HG02610 (cell line): ENCODE data around the gene AKAP6.

ENCODE experiments used
- ATAC-seq: cut with Tn5 transposase; IDR thresholded peaks from one replicate; pipeline ENCODE4 v1.9.1; 2021; ENCODE audit warnings: mild to moderate bottlenecking, moderate library complexity; ENCODE audit not compliant: unreplicated experiment

Gene AKAP6

GRCh38 chr14:32331206-32331605 is 2.1 kb downstream of the AKAP6 start:
- ATAC-seq, result no peak

DNA sequence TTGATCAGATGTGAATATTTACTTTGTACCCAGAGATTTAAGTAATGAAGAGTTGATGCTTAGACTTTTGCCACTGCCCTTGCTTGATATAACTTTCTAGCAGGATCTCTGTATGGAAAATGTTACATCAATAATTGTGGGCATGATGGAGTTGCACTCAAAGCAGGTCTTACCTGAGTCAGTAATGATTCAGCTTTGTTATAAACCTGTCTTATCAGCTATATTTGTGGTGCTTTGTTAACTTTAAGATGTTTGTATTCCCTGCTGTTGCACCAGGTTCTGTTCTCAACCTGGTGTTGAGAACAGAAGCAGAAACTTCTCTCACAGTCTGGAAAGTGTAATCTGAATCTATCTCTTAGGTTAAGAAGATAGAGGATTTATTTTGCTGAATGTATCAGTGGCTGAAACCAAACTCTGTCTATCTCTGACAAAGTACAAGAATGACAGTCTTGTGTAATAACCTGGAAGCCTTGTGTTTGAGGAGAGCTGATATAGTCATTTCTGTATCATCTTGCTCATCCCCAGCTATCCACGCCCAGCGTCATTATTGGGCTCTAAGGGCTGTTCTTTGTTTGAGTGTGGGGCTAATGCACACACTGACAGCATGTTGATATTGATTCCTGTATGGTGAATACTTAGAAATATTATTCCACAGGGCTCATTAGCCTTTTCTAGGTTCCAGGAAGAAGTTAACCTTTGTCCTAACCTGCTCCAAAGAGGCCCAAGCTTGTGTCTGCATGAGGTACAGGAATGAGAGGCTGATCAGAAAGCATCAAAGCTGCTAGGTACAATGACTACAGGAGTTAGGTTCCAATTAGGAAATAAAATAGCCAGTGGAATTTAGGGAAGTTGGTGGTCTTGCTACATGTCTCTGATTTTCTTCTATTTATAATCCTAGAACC is 3.6 kb downstream of the AKAP6 start:
- peak; percentile 59 for ATAC-seq

DNA sequence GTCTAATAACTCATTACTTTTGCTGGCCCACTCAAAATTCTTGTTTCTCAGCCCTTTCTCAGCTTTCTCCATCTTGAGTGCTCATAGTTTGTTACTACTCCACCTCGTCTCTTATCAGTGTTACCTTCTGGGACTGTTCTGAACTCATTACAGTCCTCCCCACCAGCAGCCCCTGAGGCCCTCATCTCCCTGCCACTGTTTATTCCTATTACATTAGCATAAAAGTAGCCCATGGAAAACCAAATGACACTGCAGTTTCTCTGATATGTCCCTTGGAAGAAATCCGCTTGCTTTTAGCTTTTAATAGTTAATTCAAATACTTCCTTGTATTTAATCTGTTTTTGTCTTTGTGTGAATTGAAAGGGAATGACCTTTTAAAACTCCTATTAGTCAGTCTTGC is 7.6 kb downstream of the AKAP6 start:
- no peak for ATAC-seq

GRCh38 chr14:32337759-32338158 is 8.7 kb downstream of the AKAP6 start:
- no peak for ATAC-seq

DNA sequence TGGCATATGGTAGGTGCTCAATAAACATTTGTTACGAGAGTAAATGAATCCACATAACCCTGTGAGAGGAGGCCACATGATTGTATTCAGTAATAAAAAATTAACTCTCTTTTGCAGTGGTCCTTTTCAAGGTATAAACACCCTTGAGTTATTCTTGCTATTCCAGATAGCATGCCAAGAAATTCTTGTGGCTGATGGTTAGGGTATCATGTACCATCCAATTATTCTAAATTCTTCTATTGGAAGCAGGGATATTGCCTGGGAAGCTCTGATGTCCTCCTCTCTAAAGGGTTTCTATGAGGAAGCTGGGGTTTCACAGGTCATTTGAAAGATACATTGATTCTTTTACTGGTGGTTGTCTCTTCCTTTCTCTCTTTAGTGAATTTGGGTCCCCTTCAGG is 10.1 kb downstream of the AKAP6 start:
- no peak for ATAC-seq

GRCh38 chr14:32341947-32342846 is 13.1 kb downstream of the AKAP6 start:
- no peak for ATAC-seq

GRCh38 chr14:32342847-32343194 is 13.7 kb downstream of the AKAP6 start:
- ATAC-seq, result no peak

DNA sequence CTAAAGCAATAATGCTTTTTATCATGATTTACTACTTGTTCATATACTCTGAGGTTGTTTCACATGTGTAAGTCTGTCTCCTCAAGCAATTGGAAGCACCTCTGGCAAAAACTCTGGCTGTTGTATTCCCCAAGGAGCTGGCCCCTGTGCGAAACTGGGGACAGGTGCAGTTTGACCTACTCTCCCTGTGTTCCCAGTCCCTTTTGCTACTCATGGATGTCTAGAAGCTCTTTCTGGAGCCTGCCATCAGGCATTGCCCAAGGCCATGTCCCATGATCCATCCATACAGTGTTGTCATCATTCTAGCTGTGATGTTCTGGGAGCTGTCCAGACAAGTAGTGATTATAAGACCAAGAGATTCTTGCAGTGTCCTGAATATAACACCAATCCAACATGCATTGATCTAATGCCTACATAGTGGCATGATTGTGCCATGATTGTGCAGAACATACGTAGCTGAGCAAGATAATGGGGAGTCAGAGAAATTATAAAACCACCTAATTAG is 14.9 kb downstream of the AKAP6 start:
- no peak for ATAC-seq

GRCh38 chr14:32345311-32345791 is 16.3 kb downstream of the AKAP6 start:
- no peak for ATAC-seq

DNA sequence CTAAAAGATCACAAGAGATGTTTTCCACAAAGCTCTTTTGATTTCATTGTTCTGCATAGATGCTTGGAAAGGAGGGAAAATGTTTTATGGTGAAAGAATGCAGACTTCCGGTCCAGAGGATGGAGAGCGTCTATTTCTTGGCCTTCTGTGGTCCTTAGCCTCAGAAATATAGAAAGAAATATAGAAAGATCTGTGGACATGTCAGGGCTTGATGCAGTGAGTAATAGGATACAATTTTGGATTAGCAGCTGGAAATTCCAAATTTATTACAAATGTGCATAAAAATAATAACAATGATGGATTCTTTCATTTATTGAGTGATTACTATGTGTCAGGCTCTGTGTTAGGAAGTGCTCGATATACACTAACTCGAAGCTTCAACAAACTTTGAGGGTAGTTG is 20.2 kb downstream of the AKAP6 start:
- ATAC-seq, result no peak

- peak; percentile 96 for ATAC-seq
Observed at GRCh38 chr14:32350020-32350419, 20.9 kb downstream of the AKAP6 start.

- no peak for ATAC-seq
Observed at GRCh38 chr14:32352631-32353030, 23.5 kb downstream of the AKAP6 start.

DNA sequence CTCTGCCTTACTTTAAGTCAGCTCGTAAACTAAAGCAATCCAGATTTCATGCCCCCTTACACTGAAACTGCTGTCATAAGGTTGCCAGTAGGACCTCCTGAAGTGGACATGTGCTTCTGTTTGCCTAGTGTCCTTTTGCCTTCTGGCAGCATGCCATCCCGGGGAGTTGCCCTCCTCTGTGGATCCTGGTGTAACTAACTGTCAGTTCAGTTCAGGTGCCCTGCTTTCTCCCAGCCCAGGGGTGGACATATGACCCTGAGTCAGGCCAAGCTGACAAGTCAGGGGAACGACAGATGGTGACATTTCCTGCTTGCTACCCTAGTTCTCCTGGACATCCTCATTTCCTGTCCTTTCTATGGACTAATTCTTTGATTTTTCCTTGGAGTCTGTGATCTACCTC is 25.6 kb downstream of the AKAP6 start:
- ATAC-seq, result no peak

- ATAC-seq, result no peak
Observed at GRCh38 chr14:32358781-32359180, 29.7 kb downstream of the AKAP6 start.

- no peak for ATAC-seq
Observed at GRCh38 chr14:32361674-32362073, 32.6 kb downstream of the AKAP6 start.

DNA sequence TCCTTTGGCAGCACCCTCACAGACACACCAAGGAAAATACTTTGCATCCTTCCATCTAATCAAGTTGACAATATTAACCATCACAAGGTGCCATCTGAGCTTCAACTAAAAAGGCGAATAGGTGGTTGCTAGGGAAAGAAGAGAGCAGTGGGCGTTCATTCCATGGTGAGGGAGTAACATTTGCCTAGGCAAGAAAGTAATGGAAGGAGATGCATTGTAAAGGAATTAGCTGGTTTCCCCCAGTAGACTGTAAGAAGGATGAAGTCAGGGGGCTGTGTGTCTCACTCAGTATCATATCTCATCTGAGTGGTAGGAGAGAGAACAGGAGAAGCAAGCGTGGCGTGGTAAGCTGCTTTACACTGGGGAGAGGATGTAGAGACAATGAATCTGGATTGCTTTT is 34.7 kb downstream of the AKAP6 start:
- no peak for ATAC-seq

DNA sequence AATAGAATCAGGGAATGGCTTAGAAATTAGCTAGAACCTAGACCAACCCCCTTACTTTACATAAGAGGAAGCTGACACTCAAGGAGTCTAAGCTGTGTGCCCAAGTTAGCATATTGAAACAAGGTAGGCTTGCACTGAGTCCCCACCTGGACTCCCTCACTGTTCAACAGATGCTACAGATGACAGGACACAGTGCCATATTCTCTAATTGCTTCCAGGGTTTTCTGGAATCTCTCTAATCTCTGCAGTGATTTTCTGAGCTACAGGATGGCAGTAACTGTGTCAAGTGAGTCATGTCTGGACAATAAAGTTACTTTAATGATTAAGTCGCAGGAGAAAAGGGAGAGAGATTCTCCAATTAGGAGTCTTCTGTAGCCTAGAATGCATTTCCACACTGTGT is 35.8 kb downstream of the AKAP6 start:
- no peak for ATAC-seq

- no peak for ATAC-seq
Observed at GRCh38 chr14:32366256-32366879, 37.3 kb downstream of the AKAP6 start.

DNA sequence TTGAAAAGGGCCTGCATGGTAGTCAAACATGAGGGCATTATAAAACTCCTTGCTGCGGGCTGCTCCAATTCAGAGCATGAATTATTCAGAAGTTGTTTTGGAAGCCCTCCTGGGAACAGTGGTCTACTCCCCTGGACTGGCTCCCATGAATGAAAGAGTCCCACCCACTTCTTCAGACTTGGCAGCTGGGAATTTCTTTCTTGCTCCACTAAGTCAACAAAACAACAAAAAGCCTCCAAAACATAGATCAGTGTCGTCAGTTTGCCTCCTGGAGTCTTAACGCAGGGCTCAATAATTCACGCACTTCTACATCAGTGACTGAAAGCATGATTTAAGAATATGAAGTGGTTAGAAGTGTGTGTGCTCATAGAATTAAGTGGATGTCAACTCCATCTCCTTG is 37.9 kb downstream of the AKAP6 start:
- ATAC-seq, result no peak

DNA sequence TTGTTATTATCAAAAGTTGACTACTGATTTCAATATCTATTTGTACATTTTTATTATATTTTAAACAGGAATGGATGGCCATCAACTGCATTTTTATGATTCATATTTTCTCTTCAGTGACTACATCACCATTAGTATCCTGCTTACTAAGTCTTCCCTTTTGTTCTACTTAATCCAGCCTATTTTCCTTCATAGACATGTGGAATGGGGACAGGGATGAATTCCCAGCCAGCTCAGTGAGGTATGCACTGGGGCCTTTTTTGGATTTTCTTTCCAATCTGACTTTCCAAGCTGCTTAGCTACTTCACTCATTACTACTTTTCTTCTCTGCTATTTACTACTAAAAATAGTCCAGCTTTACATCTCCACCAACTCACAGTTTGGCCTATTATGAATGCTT is 38.4 kb downstream of the AKAP6 start:
- ATAC-seq, result no peak

- ATAC-seq, result no peak
Observed at GRCh38 chr14:32368107-32368506, 39.0 kb downstream of the AKAP6 start.
